GM18907 (cell line): ENCODE results near the gene ZNF609.

ENCODE experiments used
- ATAC-seq: cut with Tn5 transposase; IDR thresholded peaks from one replicate; pipeline ENCODE4 v1.9.1; 2021; ENCODE audit warnings: mild to moderate bottlenecking, moderate library complexity; ENCODE audit not compliant: unreplicated experiment

Gene ZNF609

GRCh38 chr15:64500695-64501395 is 40.5 kb downstream of the ZNF609 start:
- ATAC-seq = no peak

GRCh38 chr15:64501396-64501715 is 41.0 kb downstream of the ZNF609 start:
- ATAC-seq = no peak

GRCh38 chr15:64502151-64502550 is 41.8 kb downstream of the ZNF609 start:
- no peak for ATAC-seq

GRCh38 chr15:64502551-64502950 is 42.2 kb downstream of the ZNF609 start:
- ATAC-seq = no peak

- ATAC-seq = no peak
Observed at GRCh38 chr15:64503197-64503596, 42.8 kb downstream of the ZNF609 start.

GRCh38 chr15:64503640-64504039 is 43.3 kb downstream of the ZNF609 start:
- no peak for ATAC-seq

GRCh38 chr15:64507293-64507802 is 47.0 kb downstream of the ZNF609 start:
- peak; percentile 74 for ATAC-seq

- ATAC-seq = peak; percentile 15
Observed at GRCh38 chr15:64507845-64508244, 47.5 kb downstream of the ZNF609 start.

GRCh38 chr15:64513823-64514222 is 53.4 kb downstream of the ZNF609 start:
- ATAC-seq = no peak

GRCh38 chr15:64515196-64515595 is 54.8 kb downstream of the ZNF609 start:
- no peak for ATAC-seq

- no peak for ATAC-seq
Observed at GRCh38 chr15:64515825-64516224, 55.4 kb downstream of the ZNF609 start.

GRCh38 chr15:64519897-64520296 is 59.5 kb downstream of the ZNF609 start:
- no peak for ATAC-seq

- no peak for ATAC-seq
Observed at GRCh38 chr15:64521201-64521600, 60.8 kb downstream of the ZNF609 start.

GRCh38 chr15:64521726-64522164 is 61.4 kb downstream of the ZNF609 start:
- ATAC-seq = no peak

GRCh38 chr15:64522226-64522823 is 61.9 kb downstream of the ZNF609 start:
- no peak for ATAC-seq

- ATAC-seq = no peak
Observed at GRCh38 chr15:64523240-64523639, 62.9 kb downstream of the ZNF609 start.

- no peak for ATAC-seq
Observed at GRCh38 chr15:64524778-64525177, 64.4 kb downstream of the ZNF609 start.

GRCh38 chr15:64525828-64526530 is 65.6 kb downstream of the ZNF609 start:
- ATAC-seq = no peak

- no peak for ATAC-seq
Observed at GRCh38 chr15:64527263-64527984, 67.0 kb downstream of the ZNF609 start.

GRCh38 chr15:64528871-64529270 is 68.5 kb downstream of the ZNF609 start:
- ATAC-seq = no peak

- no peak for ATAC-seq
Observed at GRCh38 chr15:64530472-64530871, 70.1 kb downstream of the ZNF609 start.
